NCI-H460 (cell line): ENCODE data around the gene SOCS6. TPM values are rescaled to one million over a fixed set of nuclear protein-coding genes. Genes with fewer than 3 reads are reported as not detected.
A peak's percentile ranks its signal among the peaks of the same experiment; 100 is the strongest.

Source experiments
- DNase-seq: peaks from one replicate; pipeline ENCODE4 v3.0.0-alpha.2; 2016; ENCODE audit warnings: low read depth; ENCODE audit errors: extremely low read depth
- total RNA-seq: library from RNA; depleted of rRNA; stranded (reverse); fragments of >200 nt; shearing (Covaris generic); gene quantifications from 2 replicates; pipeline ENCODE4 v1.2.3, GENCODE V29; 2014

The SOCS6 gene
- total RNA-seq, 1 experiment from 2014 or later = 22.4 TPM

GRCh38 chr18:70314151-70314782 is 25.4 kb downstream of the SOCS6 start:
- no peak for DNase-seq

- DNase-seq = no peak
Measured at GRCh38 chr18:70319187-70319586, 30.3 kb downstream of the SOCS6 start.

- no peak for DNase-seq
Measured at GRCh38 chr18:70321616-70322015, 32.8 kb downstream of the SOCS6 start.

GRCh38 chr18:70322385-70322784 is 33.5 kb downstream of the SOCS6 start:
- DNase-seq = no peak

GRCh38 chr18:70322928-70323327 is 34.1 kb downstream of the SOCS6 start:
- no peak for DNase-seq

GRCh38 chr18:70324897-70325296 is 36.1 kb downstream of the SOCS6 start:
- no peak for DNase-seq

- DNase-seq = no peak
Measured at GRCh38 chr18:70326255-70326654, 37.4 kb downstream of the SOCS6 start.

- no peak for DNase-seq
Measured at GRCh38 chr18:70328169-70328568, 39.3 kb downstream of the SOCS6 start.

GRCh38 chr18:70329071-70329470 is 40.2 kb downstream of the SOCS6 start:
- no peak for DNase-seq

GRCh38 chr18:70330887-70331286 is 42.0 kb downstream of the SOCS6 start:
- no peak for DNase-seq

- no peak for DNase-seq
Measured at GRCh38 chr18:70331456-70332097, 42.7 kb downstream of the SOCS6 start.

GRCh38 chr18:70332694-70333093 is 43.8 kb downstream of the SOCS6 start:
- DNase-seq = no peak

- no peak for DNase-seq
Measured at GRCh38 chr18:70333316-70333715, 44.5 kb downstream of the SOCS6 start.

GRCh38 chr18:70333757-70334156 is 44.9 kb downstream of the SOCS6 start:
- no peak for DNase-seq

GRCh38 chr18:70334264-70334663 is 45.4 kb downstream of the SOCS6 start:
- no peak for DNase-seq

GRCh38 chr18:70334728-70335329 is 46.0 kb downstream of the SOCS6 start:
- no peak for DNase-seq

GRCh38 chr18:70335892-70336726 is 47.3 kb downstream of the SOCS6 start:
- no peak for DNase-seq

GRCh38 chr18:70337139-70337972 is 48.5 kb downstream of the SOCS6 start:
- peak; percentile 81 for DNase-seq

- no peak for DNase-seq
Measured at GRCh38 chr18:70338890-70339289, 50.0 kb downstream of the SOCS6 start.

GRCh38 chr18:70339915-70340314 is 51.1 kb downstream of the SOCS6 start:
- DNase-seq = no peak
